Erythroblast (primary cell): ENCODE data around the gene OGFOD1.

Source experiments
- GATA1 ChIP-seq: IDR thresholded peaks from 2 replicates; pipeline ENCODE4 v1.6.1; 2011; ENCODE audit warnings: low read depth, mild to moderate bottlenecking, control low read depth, low read length, moderate library complexity
- POLR2A ChIP-seq: IDR thresholded peaks from 2 replicates; pipeline ENCODE4 v1.6.1; 2011; ENCODE audit warnings: mild to moderate bottlenecking, low read length

GRCh38 chr16:56468800-56469199 lies 17.4 kb downstream of the OGFOD1 start:
- no peak for TF ChIP-seq POLR2A
- TF ChIP-seq GATA1: no peak
